HG03457 (cell line): ENCODE measurements around the gene NDUFAF2.

Experiments used
- ATAC-seq: cut with Tn5 transposase; IDR thresholded peaks from one replicate; pipeline ENCODE4 v1.9.1; 2021; ENCODE audit warnings: moderate number of reproducible peaks; ENCODE audit not compliant: unreplicated experiment

The NDUFAF2 gene

GRCh38 chr5:61114441-61114840, 169.4 kb downstream of the NDUFAF2 start:
- ATAC-seq = no peak

- ATAC-seq = no peak
Observed at GRCh38 chr5:61115968-61116367, 171.0 kb downstream of the NDUFAF2 start.

DNA sequence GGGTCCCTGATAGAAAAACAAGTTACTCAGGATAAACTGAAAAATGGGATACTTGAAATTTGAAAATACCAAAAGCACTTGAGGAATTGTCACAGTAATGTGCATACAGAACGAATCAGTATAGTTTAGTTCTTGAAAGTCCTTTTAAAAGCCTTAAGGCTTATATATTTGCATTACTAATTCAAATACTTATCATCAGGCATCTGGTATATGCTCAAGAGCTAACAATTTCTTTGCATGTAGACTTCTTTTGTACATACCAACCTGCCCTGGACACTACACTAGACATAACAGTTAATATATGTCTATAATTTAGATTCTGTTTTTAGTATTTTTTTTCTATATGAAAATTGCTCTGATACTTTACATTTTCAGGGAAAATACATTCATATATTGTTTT, 174.1 kb downstream of the NDUFAF2 start:
- no peak for ATAC-seq

DNA sequence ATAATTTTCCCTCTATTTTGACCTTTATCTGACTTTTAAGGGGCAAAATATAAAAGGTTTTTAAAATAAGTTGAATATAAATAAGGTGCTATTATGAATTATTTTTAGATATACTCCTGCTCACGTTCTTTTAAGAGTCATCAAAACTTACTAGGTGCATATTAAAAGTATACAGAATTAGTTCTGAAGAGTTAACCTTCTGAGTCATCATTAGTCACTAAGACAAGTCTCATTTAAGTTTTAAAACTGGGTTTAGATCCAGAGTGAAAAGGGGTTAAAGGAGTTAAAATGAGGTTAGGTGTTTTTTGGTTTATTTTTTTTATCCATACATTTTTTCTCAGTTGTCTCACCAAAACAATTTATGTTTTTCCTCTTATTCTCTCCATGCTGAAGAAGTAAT, 175.5 kb downstream of the NDUFAF2 start:
- ATAC-seq = no peak

- ATAC-seq = no peak
Observed at GRCh38 chr5:61123145-61123544, 178.1 kb downstream of the NDUFAF2 start.

GRCh38 chr5:61130289-61130688, 185.3 kb downstream of the NDUFAF2 start:
- no peak for ATAC-seq

DNA sequence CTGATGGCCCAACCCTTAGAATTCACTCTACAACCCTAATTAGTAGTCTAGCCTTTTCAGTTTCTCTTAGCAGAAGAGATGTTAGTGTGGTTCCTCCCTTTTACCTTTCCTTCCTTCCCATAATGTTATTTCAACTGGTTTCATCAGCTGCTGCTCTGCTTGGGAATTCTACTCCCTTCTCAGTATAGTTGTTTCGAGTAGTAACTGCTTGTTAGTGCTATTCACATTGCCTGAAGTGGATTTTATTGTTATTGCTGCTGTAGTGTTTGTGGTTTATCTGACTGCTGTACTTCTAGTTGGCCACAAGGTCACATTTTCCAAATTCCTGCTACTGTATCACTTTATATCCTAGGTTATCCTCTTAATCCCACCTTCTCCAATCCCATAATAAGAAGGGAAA, 187.6 kb downstream of the NDUFAF2 start:
- no peak for ATAC-seq

- ATAC-seq = no peak
Observed at GRCh38 chr5:61137835-61138234, 192.8 kb downstream of the NDUFAF2 start.

DNA sequence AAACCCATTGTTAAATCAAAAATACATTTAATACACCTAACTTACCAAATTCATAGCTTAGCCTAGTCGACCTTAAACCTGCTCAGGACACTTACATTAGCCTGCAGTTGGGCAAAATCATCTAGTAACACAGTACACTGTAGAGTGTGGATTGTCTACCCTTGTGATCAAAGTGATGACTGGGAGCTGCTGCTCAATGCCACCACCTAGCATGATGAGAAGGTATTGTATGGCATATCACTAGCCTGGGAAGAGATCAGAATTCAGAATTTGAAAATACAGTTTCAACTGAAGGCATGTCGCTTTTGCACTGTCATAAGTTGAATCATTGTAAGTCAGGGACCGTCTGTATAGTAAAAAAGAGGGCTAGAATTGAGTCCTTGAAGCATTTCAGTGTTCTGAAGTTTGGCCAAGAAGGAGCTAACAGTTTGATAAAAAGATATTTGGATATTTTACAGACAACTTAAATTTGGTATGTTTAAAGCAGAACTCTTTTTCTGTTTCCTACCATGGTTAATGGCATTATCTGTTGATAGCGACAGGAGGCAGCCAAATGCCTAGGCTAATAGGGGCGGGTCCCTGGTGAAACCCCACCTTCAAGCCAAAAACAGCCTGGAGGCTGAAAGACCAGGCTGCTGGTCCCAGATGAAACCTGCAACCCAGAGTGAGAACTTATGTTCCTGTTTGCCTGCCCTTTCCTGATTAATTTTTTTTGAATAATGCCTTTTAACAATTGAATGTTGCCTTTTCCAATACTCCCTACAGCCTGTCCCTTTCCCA, 194.3 kb downstream of the NDUFAF2 start:
- ATAC-seq = no peak

GRCh38 chr5:61139931-61140330, 194.9 kb downstream of the NDUFAF2 start:
- no peak for ATAC-seq

GRCh38 chr5:61141801-61142200, 196.8 kb downstream of the NDUFAF2 start:
- ATAC-seq = no peak

GRCh38 chr5:61142391-61142790, 197.4 kb downstream of the NDUFAF2 start:
- no peak for ATAC-seq

- no peak for ATAC-seq
Observed at GRCh38 chr5:61142811-61143210, 197.8 kb downstream of the NDUFAF2 start.

DNA sequence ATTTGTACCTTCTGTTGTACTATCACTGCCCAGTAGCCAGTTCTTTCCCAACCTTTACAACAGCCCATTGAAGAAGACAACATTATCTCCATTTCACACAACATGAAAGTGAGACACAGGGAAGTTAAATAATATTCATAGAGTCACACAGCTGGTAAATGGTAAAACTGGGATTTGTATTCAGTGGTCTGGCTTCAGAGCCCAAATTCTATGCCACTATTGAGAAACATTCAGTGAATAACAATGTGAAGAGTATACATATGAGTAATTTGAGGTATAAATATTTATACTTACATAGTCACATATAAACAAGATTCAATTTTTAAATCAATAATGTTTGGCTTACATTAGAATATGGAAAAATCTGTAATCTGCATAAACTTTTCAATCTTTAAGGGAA, 203.5 kb downstream of the NDUFAF2 start:
- ATAC-seq = no peak

DNA sequence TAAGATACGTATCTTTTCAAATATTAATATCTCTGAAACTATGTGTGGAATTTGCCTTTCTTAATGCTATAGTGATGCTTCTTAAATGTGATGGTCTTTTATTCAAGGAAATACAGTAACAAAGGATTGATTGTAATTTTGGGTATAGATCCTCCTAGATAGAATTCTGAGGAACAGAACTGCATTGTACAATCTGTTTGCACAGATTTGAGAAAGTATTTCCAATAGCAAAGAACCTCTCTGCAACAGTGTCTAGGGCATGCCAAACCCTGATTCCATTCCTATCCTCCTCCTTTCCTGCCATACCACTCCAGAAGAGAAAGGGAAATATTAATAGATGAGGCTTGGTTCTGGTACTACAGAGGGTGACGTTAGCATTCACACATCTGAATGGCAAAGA, 206.9 kb downstream of the NDUFAF2 start:
- ATAC-seq = no peak

GRCh38 chr5:61159070-61159469, 214.1 kb downstream of the NDUFAF2 start:
- no peak for ATAC-seq

DNA sequence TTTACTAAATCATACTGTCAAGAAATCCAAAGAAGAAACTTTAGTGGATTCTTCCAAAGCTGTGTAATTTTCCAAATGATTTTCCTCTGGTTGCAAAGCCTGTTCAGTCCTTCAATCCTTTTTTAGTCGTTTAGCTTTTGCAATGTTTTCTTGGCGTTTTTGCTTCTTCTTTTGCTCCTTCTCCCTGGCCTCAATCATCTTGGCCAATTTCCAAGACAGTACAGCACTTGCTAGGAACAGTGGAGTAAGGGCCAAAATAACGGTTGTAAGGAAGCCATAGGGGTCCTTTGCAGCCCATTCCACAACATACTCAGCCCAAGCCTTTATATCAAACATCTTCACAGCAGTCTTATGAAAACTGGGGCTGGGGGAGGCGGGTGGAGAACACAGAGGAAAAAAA, 214.8 kb downstream of the NDUFAF2 start:
- ATAC-seq = no peak

DNA sequence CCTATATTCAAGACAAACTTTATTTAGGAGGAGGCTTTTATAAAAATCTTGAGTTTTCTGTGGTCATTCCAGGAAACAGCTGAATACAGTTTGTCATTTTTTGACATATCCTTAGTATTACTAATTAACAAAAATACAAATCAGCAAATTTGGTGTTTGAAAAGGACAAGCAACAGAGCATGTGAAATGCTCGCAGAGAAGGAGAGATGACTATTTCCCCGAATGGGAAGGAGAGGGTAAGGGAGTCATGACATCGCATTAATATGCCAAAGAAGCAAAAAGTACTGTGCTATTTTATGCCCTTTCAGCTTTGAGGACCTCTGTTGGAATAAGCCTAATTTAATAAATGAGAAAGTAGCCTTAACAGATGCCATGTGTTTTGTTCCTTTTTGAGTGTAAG, 215.5 kb downstream of the NDUFAF2 start:
- ATAC-seq = no peak

GRCh38 chr5:61162010-61162831, 217.2 kb downstream of the NDUFAF2 start, which contains the start of gene SMIM15:
Gene SMIM15, minus strand, starts transcription at chr5:61162468. Its CDS starts 2,297 bp downstream, at chr5:61160171.
- peak; percentile 97 for ATAC-seq

DNA sequence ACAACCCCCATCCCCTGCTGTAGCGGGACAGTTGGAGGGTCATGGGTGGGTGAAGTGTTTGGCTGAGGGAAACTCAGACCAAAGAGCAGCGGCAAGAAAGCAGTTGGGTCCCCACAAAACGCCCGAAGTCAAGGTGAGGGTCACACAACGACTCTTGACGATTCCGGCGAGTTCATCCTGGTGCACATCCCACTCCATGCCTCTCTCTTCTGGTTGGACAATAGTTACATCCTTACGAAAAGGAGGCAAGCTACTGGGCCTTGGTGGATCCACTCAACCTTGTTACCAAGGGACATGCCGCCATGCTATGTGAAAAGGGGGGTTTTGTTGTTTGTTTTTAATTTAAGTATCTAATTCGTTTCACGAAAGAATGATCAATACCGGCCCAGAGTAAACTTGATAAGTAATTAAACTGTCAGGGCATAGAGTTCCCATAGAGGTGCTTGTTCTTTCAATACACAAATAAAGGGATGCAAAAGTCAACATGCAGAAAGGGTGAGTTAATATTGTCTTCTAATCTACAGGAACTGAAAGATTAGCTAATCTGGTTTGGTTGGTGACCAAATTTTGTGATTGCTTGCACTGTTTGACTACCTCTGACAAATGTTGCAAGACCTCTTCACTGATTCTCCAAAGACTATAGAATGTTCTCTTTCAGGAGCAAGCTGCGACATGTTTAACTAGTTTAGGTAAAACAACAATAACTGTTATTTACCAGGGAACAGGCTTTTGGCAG, 218.0 kb downstream of the NDUFAF2 start:
- no peak for ATAC-seq

- ATAC-seq = no peak
Observed at GRCh38 chr5:61163905-61164304, 218.9 kb downstream of the NDUFAF2 start.
